ENCODE data around the gene PTPN6.

GRCh38 chr12:6970096-6970527 lies 19.0 kb downstream of the PTPN6 start:
- TF ChIP-seq CTCF (IDR thresholded peaks at IDR 0.05; ENCODE audit: poor library complexity, severe bottlenecking): no peak
- TF ChIP-seq EZH2 (IDR thresholded peaks at IDR 0.05; ENCODE audit: borderline replicate concordance, insufficient read depth, low read length, poor library complexity, severe bottlenecking): no peak
- TF ChIP-seq POLR2AphosphoS5 (IDR thresholded peaks at IDR 0.05): no peak
- no peak for TF ChIP-seq EP300 (conservative IDR thresholded peaks at IDR 0.05; ENCODE audit: poor library complexity, severe bottlenecking)
- no peak for TF ChIP-seq REST (IDR thresholded peaks at IDR 0.05; ENCODE audit: borderline replicate concordance)
